Measurements from ENCODE around the gene NUDT1. TPM values are rescaled to one million over a fixed set of nuclear protein-coding genes. Genes with fewer than 3 reads are reported as not detected.

NUDT1 gene
- total RNA-seq, 1 experiment from 2014 or later, result 100 TPM

DNA sequence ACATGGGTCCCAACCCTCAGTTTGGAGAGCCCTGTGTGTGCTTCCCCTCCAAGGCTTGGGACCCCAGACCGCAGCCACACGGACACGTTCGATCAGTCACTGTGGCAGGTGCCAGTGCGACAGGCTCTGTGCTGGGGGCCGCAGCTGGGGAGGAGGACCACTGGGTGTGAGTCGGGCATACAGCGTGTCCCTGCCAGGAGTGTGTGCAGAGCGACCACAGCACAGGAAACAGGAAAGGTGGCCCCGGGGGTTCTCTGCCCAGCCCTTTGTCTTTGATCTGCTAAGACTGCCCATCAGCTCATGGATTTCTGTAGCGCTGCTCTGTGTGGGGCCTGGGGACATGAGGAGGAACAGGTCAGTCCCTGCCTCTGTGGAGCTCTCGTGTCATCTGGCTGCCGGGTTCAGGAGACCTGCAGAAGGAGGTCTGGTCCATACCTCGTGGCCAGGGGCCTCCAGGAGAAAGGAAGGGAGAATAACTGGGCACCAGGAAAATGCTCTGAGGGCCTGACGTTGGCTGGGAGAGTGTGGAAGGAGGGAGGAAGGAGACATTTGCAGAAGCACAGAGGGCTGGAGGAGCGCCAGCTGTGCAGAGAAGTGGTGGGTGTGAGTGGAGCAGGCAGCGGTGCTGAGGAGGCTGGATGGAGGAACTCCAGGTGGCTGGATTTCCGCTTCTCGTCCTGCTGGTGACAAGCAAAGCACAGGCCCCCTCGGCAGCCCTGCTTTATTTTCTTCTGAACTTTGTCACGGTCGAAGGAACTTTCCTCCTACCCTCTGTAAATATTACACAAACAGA lies 4.1 kb downstream of the NUDT1 start:
- CTCF ChIA-PET, result interaction anchor here (1.3 to 2.2 kb wide), 2 partner anchors 75 to 102 kb away, joined by 4 to 8 read pairs; no protein-coding TSS in a partner anchor
- peaks cover 15% of the 10 kb centered on the region for H3K36me3 Mint-ChIP-seq
- no peaks in the 10 kb centered on the region for H3K27me3 Mint-ChIP-seq (ENCODE audit: low read depth)
- TF ChIP-seq MXD4 (CRISPR knock-in tag; IDR thresholded peaks at IDR 0.05; ENCODE audit: borderline replicate concordance) (no peak), ESRRA (CRISPR knock-in tag; IDR thresholded peaks at IDR 0.05; ENCODE audit: borderline replicate concordance) (no peak), HMGA2 (CRISPR knock-in tag; IDR thresholded peaks at IDR 0.05) (no peak), TP53 (CRISPR knock-in tag; IDR thresholded peaks at IDR 0.05) (no peak), ZNF396 (CRISPR knock-in tag; IDR thresholded peaks at IDR 0.05; ENCODE audit: borderline replicate concordance) (no peak), JUN (CRISPR knock-in tag; IDR thresholded peaks at IDR 0.05) (no peak)
- TF ChIP-seq, protein P1, sequence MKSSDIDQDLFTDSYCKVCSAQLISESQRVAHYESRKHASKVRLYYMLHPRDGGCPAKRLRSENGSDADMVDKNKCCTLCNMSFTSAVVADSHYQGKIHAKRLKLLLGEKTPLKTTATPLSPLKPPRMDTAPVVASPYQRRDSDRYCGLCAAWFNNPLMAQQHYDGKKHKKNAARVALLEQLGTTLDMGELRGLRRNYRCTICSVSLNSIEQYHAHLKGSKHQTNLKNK (CRISPR knock-in tag; IDR thresholded peaks at IDR 0.05), result no peak
- TF ChIP-seq, protein P2, sequence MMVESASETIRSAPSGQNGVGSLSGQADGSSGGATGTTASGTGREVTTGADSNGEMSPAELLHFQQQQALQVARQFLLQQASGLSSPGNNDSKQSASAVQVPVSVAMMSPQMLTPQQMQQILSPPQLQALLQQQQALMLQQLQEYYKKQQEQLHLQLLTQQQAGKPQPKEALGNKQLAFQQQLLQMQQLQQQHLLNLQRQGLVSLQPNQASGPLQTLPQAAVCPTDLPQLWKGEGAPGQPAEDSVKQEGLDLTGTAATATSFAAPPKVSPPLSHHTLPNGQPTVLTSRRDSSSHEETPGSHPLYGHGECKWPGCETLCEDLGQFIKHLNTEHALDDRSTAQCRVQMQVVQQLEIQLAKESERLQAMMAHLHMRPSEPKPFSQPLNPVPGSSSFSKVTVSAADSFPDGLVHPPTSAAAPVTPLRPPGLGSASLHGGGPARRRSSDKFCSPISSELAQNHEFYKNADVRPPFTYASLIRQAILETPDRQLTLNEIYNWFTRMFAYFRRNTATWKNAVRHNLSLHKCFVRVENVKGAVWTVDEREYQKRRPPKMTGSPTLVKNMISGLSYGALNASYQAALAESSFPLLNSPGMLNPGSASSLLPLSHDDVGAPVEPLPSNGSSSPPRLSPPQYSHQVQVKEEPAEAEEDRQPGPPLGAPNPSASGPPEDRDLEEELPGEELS (CRISPR knock-in tag; IDR thresholded peaks at IDR 0.05), result no peak
- TF ChIP-seq, protein P3, sequence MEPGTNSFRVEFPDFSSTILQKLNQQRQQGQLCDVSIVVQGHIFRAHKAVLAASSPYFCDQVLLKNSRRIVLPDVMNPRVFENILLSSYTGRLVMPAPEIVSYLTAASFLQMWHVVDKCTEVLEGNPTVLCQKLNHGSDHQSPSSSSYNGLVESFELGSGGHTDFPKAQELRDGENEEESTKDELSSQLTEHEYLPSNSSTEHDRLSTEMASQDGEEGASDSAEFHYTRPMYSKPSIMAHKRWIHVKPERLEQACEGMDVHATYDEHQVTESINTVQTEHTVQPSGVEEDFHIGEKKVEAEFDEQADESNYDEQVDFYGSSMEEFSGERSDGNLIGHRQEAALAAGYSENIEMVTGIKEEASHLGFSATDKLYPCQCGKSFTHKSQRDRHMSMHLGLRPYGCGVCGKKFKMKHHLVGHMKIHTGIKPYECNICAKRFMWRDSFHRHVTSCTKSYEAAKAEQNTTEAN (CRISPR knock-in tag; IDR thresholded peaks at IDR 0.05), result no peak
- TF ChIP-seq, protein P4, sequence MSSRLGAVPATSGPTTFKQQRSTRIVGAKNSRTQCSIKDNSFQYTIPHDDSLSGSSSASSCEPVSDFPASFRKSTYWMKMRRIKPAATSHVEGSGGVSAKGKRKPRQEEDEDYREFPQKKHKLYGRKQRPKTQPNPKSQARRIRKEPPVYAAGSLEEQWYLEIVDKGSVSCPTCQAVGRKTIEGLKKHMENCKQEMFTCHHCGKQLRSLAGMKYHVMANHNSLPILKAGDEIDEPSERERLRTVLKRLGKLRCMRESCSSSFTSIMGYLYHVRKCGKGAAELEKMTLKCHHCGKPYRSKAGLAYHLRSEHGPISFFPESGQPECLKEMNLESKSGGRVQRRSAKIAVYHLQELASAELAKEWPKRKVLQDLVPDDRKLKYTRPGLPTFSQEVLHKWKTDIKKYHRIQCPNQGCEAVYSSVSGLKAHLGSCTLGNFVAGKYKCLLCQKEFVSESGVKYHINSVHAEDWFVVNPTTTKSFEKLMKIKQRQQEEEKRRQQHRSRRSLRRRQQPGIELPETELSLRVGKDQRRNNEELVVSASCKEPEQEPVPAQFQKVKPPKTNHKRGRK (CRISPR knock-in tag; IDR thresholded peaks at IDR 0.05; ENCODE audit: borderline replicate concordance), result no peak
- TF ChIP-seq, protein P5, sequence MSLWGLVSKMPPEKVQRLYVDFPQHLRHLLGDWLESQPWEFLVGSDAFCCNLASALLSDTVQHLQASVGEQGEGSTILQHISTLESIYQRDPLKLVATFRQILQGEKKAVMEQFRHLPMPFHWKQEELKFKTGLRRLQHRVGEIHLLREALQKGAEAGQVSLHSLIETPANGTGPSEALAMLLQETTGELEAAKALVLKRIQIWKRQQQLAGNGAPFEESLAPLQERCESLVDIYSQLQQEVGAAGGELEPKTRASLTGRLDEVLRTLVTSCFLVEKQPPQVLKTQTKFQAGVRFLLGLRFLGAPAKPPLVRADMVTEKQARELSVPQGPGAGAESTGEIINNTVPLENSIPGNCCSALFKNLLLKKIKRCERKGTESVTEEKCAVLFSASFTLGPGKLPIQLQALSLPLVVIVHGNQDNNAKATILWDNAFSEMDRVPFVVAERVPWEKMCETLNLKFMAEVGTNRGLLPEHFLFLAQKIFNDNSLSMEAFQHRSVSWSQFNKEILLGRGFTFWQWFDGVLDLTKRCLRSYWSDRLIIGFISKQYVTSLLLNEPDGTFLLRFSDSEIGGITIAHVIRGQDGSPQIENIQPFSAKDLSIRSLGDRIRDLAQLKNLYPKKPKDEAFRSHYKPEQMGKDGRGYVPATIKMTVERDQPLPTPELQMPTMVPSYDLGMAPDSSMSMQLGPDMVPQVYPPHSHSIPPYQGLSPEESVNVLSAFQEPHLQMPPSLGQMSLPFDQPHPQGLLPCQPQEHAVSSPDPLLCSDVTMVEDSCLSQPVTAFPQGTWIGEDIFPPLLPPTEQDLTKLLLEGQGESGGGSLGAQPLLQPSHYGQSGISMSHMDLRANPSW (CRISPR knock-in tag; conservative IDR thresholded peaks at IDR 0.05; ENCODE audit: low read depth), result no peak
- TF ChIP-seq, protein P6, sequence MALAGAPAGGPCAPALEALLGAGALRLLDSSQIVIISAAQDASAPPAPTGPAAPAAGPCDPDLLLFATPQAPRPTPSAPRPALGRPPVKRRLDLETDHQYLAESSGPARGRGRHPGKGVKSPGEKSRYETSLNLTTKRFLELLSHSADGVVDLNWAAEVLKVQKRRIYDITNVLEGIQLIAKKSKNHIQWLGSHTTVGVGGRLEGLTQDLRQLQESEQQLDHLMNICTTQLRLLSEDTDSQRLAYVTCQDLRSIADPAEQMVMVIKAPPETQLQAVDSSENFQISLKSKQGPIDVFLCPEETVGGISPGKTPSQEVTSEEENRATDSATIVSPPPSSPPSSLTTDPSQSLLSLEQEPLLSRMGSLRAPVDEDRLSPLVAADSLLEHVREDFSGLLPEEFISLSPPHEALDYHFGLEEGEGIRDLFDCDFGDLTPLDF (CRISPR knock-in tag; IDR thresholded peaks at IDR 0.05), result no peak
- TF ChIP-seq, protein P7, sequence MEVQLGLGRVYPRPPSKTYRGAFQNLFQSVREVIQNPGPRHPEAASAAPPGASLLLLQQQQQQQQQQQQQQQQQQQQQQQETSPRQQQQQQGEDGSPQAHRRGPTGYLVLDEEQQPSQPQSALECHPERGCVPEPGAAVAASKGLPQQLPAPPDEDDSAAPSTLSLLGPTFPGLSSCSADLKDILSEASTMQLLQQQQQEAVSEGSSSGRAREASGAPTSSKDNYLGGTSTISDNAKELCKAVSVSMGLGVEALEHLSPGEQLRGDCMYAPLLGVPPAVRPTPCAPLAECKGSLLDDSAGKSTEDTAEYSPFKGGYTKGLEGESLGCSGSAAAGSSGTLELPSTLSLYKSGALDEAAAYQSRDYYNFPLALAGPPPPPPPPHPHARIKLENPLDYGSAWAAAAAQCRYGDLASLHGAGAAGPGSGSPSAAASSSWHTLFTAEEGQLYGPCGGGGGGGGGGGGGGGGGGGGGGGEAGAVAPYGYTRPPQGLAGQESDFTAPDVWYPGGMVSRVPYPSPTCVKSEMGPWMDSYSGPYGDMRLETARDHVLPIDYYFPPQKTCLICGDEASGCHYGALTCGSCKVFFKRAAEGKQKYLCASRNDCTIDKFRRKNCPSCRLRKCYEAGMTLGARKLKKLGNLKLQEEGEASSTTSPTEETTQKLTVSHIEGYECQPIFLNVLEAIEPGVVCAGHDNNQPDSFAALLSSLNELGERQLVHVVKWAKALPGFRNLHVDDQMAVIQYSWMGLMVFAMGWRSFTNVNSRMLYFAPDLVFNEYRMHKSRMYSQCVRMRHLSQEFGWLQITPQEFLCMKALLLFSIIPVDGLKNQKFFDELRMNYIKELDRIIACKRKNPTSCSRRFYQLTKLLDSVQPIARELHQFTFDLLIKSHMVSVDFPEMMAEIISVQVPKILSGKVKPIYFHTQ (CRISPR knock-in tag; IDR thresholded peaks at IDR 0.05), result no peak
- POLR2A ChIA-PET, result interaction anchor here (0.6 kb wide), 1 partner anchor 75 kb away, joined by 3 read pairs; no protein-coding TSS in a partner anchor
- H3K9me3 Mint-ChIP-seq, result no peaks in the 10 kb centered on the region
- H3K4me3 Mint-ChIP-seq, result no peak overlapping the region
- ATAC-seq (no peak), DNase-seq (ENCODE audit: low spot score) (no peak)
- peaks cover 13% of the 10 kb centered on the region for H3K4me1 Mint-ChIP-seq
- H3K27ac Mint-ChIP-seq, result peak overlapping the region; percentile 62
